Fibroblast of upper back skin (primary cell): ENCODE measurements around the gene S100A5.
A peak's percentile ranks its signal among the peaks of the same experiment; 100 is the strongest.

Experiments
- DNase-seq: peaks from one replicate; pipeline ENCODE4 v3.0.0-alpha.2; 2013

The S100A5 gene

DNA sequence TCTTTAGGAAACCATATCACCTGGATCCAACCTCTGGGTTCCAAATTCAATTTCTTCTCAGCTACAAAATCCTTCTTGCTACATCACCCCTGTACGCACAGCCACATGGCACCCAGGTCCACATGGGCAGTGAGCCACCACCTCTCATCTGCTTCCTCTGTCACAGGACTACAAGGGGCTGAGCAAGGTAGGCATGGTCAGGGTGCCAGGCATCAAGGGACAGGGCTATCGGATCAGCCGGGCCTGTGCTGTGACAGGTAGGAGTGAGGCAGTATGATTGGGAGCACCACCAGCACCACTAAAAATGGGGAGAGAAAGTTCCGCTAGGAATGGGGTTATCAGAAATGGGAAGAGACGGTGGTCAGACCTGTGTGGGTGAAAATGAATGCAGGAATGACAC is 34.3 kb downstream of the S100A5 start:
- no peak for DNase-seq

- peak; percentile 22 for DNase-seq
Observed at GRCh38 chr1:153505576-153505975, 35.2 kb downstream of the S100A5 start.

GRCh38 chr1:153503766-153504165 is 37.0 kb downstream of the S100A5 start:
- no peak for DNase-seq

DNA sequence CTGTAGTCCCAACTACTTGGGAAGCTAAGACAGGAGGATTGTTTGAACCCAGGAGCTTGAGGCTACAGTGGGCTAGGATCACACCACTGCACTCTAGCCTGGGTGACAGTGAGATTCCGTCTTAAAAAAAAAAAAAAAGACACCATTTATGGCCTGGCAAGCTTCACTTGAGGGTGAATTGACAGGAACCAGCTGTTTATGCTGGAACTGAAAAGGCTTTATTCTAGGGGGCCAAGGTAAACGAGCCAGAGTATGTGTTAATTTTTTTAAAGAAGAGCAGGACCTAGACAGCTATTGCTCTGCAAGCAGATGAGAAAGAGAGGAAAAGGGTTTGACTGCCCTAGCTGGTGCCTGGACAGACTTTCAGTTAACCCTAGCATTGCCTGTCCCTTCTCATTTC is 42.0 kb downstream of the S100A5 start:
- DNase-seq: no peak

- DNase-seq: no peak
Observed at GRCh38 chr1:153495536-153495935, 45.2 kb downstream of the S100A5 start.

DNA sequence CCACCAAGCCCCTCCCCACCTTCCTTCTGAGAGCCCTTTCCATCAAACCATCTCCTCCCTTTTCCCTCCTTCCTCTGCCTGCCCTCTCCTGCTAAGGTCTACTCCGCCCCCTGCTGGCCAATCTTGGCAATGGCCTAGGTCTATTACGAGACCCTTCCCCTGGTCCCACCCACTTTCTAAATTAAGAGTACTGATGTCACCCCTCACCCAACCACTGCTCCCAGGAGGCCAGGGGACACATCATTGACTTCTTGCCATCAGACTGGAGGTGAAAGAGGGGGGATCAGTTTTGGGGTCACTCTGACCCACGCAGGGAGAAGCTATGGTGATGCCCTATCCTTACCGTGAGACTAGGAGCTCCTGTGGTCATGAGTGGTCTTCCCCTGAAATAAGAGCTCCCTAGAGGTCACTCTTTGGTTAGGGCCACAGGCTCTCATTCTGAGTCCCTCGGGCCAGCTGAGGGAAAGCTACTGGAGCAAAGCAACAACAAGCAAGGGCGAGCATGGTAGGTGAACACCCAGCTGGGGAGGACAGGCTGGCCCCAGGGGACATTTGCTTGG is 45.7 kb downstream of the S100A5 start:
- DNase-seq: peak; percentile 63

DNA sequence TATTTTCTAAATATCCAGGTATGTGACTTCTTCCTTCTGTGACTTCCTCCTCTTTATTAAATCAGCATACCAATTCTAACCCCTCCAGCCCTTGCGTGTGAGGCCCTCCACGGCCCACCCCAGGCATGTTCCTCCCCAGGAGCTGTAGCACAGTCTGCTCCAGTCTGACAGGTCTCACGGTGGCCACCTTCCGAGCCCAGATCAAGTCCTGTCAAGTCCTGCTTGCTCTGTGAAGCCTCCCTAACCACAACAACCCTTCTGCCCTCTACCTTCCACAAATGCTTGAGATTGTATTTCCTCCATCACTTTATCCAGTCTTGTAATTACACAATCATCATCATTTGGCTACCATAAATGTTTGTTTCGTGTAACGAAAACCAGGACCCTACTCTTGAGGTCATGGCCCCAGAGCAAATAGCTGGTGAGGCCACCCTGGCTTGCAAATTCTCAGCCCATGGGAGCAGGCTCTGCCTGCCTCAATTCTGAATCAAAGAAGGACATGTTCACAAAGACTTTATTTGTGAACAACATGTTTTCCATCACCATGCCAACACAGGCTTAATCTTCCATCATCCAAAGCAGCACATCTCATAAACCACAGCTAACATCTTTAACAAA is 47.3 kb downstream of the S100A5 start:
- DNase-seq: no peak

DNA sequence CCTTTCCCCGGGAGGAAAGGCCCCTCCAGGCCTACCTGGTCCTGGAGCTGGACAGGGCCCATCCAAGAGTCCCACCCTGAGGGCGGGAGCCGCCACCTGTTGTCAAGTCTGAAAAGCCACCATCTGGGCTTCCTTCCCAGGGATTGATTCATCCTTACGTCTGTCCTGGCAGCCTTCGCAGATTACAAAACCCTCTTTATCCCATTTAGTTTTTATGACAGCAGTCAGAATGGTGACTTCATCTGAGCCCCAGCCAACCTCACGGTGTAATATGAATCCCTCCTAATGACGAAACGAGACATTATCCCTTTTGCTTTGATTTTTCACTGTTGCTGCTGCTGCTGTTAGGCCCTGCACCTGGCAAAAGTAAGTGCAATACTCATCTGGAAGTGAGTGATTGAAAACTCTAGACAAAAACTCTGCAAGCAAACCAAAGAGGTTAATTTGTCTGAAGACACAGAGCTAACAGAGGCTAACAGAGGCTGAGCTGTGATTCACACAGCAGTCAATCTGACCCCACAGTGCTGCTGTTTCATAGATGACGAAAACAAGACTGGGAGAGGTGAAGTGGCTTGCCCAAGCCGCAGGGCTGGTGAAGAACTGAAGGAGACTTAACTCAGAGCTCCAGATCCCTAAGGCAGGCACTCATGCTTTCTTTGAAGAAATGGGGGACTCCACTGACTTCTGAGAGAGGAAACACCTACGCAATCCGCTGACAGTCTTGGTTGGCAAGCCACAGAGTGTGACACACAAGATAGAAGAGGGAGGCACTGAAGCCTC is 50.3 kb downstream of the S100A5 start:
- peak; percentile 91 for DNase-seq

DNA sequence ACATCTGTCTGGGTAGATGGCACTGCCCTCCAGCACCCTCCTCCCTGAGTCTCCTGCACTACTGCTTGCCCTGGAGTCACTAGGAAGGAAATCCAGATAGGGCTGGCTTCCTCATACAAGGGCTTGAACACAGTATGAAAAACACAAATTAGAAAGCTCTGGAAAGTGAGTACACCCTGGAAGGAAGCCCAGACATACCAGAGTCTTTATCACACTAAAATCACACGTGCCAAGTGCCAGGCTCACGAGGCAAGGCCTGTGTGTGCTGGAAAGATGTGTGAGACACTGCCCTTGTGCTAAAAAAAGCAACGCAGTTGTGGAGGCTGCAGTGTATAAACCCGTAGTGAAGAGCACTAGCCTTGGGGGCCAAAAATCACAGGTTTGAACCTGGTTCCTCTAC is 52.0 kb downstream of the S100A5 start:
- peak; percentile 75 for DNase-seq

DNA sequence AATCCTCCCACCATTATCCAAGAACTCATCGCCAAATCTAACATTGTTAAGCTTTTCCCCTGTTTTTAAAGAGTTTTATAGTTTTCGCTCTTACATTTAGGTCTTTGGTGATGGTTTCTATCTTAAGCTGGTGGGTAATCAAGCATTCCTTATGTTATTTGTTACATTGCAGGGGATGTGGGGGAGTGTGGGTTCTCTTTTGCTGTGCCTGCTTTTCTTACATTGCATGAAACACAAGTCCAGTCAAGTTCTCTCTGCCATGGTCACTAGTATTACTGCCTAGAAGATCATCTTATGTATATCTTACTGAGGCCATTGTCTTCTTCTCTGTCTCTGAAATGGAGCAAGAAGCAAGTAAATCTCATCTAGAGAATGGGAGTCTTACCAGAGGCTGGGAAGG is 53.0 kb downstream of the S100A5 start:
- DNase-seq: no peak
